AG09309 (cell line): Measurements from ENCODE around the gene ANXA7.
A peak's percentile ranks its signal among the peaks of the same experiment; 100 is the strongest.

ENCODE experiments used
- DNase-seq: peaks from one replicate; pipeline ENCODE4 v3.0.0-alpha.2; 2010; ENCODE audit warnings: low read depth
- H3K4me3 ChIP-seq: 2 replicates; pipeline ENCODE4 v1.5.1; 2011; ENCODE audit warnings: mild to moderate bottlenecking, low read depth, low read length, moderate library complexity; ENCODE audit not compliant: control insufficient read depth
- TF ChIP-seq, protein P1 (sequence below): IDR thresholded peaks from 2 replicates; pipeline ENCODE4 v1.5.1; 2011; ENCODE audit warnings: mild to moderate bottlenecking, low read depth, low read length, inconsistent platforms; ENCODE audit not compliant: insufficient read depth, control insufficient read depth; ENCODE audit errors: missing control alignments

ANXA7 gene

DNA sequence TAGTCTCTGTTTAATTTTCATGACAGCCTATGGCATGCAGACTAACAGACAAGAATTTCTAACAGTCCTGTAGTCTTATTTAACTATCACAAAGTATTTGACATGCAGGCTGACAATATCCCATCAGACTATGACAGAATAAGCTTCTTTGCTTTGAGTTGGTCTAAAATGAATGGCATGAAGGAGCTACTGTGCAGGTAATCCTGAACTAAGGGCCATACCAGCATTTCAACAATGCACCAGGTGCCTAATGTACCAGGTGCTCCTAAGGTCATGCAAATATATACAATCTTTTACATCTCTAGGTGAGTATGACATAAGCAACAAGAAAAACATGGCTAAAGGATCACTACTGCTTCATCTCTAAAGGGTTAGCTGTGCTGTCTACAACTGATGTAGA lies 33.1 kb upstream of the ANXA7 start:
- TF ChIP-seq, protein P1, sequence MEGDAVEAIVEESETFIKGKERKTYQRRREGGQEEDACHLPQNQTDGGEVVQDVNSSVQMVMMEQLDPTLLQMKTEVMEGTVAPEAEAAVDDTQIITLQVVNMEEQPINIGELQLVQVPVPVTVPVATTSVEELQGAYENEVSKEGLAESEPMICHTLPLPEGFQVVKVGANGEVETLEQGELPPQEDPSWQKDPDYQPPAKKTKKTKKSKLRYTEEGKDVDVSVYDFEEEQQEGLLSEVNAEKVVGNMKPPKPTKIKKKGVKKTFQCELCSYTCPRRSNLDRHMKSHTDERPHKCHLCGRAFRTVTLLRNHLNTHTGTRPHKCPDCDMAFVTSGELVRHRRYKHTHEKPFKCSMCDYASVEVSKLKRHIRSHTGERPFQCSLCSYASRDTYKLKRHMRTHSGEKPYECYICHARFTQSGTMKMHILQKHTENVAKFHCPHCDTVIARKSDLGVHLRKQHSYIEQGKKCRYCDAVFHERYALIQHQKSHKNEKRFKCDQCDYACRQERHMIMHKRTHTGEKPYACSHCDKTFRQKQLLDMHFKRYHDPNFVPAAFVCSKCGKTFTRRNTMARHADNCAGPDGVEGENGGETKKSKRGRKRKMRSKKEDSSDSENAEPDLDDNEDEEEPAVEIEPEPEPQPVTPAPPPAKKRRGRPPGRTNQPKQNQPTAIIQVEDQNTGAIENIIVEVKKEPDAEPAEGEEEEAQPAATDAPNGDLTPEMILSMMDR: no peak
- H3K4me3 ChIP-seq: no peak overlapping the region
- no peak for DNase-seq

DNA sequence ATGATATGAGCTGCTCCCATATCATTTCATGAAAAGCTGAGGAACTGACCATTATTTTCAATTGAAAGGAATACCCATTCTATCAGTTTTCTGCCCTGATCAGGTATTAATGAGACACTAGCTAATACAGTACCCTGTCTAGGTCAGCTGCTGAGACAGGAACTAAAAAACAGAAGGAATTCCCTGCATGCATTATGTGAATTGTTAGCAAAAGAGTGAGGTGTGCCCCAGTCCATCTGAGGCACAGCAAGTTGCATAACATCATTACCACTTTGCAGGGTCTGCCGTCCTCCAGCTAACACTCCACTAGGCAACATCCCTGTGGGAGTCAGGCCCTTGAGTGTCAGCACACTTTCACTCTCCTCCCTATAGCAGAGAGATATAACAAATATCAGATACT lies 30.6 kb upstream of the ANXA7 start:
- DNase-seq: no peak
- H3K4me3 ChIP-seq: no peak overlapping the region
- TF ChIP-seq, protein P1: no peak

DNA sequence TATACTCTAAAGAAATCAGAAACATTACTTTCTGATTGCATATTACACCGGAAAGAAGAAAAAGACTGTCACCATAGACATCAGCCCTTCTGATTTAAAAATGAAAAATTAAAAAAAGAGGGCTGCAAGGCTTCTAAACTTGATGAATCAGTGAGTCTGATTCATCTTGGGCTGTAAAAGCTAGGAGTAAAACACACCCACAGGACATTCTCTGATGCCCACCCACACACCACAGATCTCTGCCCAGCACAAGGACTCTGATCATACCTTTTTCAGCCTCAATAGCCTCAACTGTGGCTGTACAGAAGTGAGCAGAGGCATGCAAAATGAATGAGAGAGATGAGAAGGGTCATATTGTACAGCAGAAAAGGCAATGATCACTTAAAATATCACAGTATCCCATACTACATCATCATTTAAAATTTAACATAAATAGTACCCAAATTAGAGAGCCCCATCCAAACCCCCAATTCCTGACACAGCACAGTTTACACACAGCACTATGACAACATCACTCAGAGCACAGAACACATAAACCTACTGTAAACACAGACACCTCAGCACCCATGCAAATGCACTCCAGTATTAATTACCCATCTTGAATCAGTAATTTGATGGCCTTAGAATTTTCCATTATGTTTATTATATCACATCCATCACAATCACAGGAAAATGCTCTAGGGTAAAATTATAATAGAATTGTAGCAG lies 25.9 kb upstream of the ANXA7 start:
- DNase-seq: peak; percentile 38
- H3K4me3 ChIP-seq: no peak overlapping the region
- TF ChIP-seq, protein P1: no peak

DNA sequence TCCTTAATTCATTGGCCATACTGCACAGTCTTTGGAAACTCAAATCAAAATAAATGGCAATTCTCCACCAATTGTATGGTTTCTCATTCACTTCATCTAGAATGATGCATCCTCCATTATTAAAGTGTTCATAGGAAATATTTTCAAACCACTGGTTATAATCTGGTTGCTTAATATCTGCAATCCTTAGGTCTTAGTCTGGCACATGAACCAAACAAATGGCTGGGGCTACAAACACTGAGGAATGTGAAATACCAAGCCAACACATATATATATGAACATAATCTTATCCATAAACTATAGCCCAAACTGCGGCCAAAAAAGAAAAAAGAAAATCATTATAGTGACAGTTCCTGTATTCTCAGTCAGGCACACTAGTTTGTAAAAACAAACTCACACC lies 25.2 kb upstream of the ANXA7 start:
- no peak for DNase-seq
- H3K4me3 ChIP-seq: no peak overlapping the region
- TF ChIP-seq, protein P1: no peak

DNA sequence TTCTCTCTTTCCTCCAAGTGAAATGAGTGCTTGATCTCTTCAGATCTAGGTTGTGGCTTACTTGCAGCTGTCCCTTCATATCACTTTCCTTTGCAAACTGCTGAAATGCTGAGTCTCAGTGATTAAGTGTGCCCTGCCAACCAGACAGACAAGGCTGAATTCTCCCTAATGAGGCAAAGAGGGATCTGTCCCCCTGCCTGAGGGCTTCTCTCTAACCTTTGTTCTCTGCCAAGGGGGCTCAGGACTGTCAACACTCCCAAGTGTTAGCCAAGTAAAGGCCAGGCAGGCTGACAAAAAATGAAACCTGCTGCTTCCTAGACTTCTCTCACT lies 19.6 kb upstream of the ANXA7 start, which contains the start of gene MSS51:
MSS51 (minus strand) TSS at position 24 of the 330 bp plus-strand sequence. CDS start 5,277 bp downstream, outside the sequence.
- DNase-seq: no peak
- TF ChIP-seq, protein P1: no peak
- no peak within 1 kb of the TSS for H3K4me3 ChIP-seq

DNA sequence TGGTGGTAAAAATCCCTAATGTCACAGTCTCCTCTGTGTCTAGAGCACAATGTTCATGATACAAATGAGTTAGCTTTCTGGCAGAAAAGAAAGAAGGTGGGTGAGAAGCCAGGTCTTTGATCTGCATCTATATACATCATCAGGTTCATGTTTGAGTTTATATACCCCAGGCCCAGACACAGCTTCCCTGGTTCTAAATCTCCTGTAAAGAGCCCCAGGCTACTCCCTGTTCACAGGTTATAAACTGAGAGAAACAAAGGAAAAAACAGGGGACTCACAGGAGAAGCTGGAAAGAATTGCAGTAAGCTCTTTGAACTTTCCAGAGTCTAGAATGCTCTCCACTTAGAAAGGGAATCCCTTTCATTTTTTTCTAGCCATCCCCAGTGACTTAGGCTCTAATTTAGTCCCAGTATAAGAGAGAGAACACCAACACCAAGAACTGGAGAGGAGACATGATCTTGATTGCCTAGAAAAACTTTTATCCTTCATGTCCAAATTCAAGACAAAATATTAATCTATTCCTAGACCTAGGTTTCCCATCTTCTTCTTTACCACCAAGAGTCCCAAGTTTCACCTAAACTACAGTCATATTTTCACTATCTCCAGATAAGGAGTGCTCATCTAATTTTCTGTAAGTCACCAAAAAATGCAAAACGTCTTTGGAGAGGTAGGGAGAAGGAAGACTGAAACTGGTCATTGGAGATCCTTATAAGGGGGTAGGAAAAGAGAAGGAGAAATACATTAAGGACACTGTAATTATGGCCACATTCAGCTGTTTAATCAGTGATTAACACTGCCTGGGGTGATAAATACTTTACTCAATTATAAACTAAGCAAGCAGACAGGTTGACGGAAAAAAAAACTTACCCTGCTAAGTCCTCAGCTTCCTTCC lies 19.0 kb upstream of the ANXA7 start:
- no peak for DNase-seq
- no peak overlapping the region for H3K4me3 ChIP-seq
- TF ChIP-seq, protein P1: no peak
